Measurements from ENCODE around the gene HSPA12B.
"Not testable (repeated sequence)": the region's sequence is repeated elsewhere in the genome, so short reads cannot be mapped to it uniquely, and the experiment has no call there.

Gene HSPA12B

DNA sequence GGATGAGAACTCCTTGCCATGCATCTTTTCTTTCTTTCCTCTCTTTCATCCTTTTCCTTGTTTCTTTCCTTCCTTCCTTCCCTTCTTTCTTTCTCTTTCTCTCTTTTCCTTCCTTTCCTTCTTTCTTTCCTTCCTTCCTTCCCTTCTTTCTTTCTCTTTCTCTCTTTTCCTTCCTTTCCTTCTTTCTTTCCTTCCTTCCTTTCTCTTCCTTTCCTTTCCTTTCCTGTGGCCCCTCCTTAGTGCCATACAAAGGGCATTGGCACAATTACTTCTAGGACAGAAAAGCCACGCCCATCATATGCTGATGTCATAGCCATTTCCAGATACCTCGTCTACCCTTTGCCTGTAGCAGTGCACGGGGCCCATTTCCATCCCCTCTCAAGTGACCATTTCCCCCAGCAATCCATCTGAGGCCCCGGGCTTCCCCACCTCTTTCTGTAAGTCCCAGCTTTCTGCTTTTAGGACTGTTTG, 56.2 kb downstream of the HSPA12B start:
- DNase-seq: no peak

DNA sequence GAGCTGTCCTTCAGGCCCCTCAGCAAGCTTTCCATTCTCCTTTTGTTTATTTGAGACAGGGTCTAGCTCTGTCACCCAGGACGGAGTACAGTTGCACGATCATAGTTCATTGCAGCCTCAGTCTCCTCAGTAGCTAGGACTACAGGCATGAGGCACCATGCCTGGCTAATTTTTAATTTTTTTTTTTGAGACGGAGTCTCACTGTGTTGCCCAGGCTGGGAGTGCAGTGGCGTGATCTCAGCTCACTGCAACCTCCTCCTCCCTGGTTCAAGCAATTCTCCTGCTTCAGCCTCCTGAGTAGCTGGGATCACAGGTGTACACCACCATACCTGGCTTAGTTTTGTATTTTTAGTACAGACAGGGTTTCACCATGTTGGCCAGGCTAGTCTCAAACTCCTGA, 56.7 kb downstream of the HSPA12B start:
- not testable (repeated sequence) for DNase-seq

DNA sequence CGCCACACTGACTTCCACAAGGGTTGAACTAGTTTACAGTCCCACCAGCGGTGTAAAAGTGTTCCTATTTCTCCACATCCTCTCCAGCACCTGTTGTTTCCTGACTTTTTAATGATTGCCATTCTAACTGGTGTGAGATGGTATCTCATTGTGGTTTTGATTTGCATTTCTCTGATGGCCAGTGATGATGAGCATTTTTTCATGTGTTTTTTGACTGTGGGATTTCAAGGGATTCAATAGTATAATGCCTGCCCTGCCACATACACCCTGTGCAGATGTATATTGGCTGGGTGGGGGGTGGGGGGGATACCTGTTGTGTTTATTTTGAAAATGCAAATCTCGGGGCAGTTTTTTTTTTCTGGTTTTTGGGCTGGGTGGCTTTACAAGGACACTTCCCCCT, 61.7 kb downstream of the HSPA12B start:
- DNase-seq: not testable (repeated sequence)

- DNase-seq: no peak
Observed at GRCh38 chr20:3794701-3795420, 62.4 kb downstream of the HSPA12B start.

- peak; percentile 97 for DNase-seq
Observed at GRCh38 chr20:3795511-3796468, 63.3 kb downstream of the HSPA12B start, which contains the start of gene CDC25B. Gene CDC25B (plus strand): TSS chr20:3796310. CDS start chr20:3796532, 222 bp downstream.

GRCh38 chr20:3796477-3797225, 64.2 kb downstream of the HSPA12B start:
- no peak for DNase-seq

GRCh38 chr20:3797226-3797545, 64.7 kb downstream of the HSPA12B start:
- no peak for DNase-seq

DNA sequence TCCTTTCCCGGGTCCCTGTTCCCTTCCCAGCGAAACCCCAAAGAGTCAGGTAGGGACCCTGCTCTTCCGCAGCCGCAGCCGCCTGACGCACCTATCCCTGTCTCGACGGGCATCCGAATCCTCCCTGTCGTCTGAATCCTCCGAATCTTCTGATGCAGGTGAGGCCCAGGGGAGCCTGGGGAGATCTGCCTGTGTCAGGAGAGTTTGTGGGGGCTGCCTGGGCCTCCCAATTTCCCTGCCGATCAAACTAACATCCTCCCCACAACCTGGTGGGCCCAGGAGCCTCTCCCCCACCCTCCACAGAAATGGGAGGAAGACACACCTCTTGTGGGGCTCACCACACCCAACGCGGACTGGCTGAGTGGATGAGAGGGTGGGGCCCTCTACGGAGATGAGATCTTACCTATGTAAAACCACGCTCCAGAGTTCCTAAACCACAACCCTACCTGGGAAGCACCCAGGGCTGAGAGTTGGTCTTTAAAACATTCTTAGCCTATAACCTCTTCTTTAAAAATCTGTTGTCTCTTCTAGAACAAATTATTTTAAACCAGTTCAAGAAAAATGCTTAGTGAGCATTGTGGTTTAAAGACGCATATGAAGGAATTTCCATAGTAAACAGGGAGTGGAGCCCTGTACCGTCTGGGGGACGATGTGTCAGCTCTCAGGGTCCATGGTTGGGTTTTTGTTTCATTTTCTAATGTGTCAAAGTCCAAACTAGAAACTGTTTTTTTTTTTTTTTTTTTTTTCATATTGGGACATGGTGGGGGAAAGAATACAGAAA, 65.3 kb downstream of the HSPA12B start:
- DNase-seq: no peak

GRCh38 chr20:3798373-3798768, 65.9 kb downstream of the HSPA12B start:
- DNase-seq: no peak

DNA sequence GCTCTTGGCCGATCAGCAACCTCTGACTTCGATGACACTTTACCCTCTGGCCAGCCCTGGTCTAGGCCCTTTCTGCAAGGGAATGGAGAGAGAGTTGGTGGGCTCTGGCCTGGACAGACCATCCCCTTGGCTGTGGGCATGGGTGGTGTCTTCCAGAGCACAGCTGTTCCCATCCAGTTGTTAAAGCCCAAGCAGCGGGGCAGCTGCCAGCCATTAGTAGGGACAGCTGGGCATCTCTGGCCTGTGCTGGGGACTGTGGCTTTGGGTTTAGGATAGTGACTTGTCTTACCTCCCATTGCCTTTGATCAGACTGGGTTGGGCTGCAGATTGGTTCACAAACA, 66.4 kb downstream of the HSPA12B start:
- DNase-seq: peak; percentile 76

DNA sequence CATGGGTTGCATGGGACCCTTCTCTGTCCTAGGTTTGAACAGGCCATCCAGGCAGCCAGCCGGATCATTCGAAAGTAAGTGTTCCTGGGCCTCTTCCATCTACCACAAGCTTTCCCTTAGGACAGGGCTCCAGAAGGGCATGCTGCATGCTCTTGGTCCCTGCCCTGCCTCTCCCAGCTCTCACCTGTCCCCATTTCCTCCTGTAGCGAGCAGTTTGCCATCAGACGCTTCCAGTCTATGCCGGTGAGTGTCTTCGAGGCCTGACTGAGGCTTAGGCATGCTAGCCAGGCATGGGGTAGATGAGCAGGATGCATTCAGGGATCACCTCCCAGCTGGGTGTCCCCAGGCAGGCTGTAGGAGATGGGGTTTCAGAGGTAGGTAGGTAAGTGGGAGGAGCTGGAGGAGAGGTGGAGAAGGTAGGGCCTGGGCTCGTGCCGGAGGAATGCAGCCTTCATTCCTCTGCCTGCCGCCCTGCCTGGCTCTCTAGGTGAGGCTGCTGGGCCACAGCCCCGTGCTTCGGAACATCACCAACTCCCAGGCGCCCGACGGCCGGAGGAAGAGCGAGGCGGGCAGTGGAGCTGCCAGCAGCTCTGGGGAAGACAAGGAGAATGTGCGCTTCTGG, 67.9 kb downstream of the HSPA12B start:
- peak; percentile 12 for DNase-seq

GRCh38 chr20:3800878-3801260, 68.4 kb downstream of the HSPA12B start:
- DNase-seq: no peak

- no peak for DNase-seq
Observed at GRCh38 chr20:3801299-3801698, 68.8 kb downstream of the HSPA12B start.

GRCh38 chr20:3801846-3802245, 69.4 kb downstream of the HSPA12B start:
- DNase-seq: no peak
